ENCODE measurements around the gene CDK13.

DNA sequence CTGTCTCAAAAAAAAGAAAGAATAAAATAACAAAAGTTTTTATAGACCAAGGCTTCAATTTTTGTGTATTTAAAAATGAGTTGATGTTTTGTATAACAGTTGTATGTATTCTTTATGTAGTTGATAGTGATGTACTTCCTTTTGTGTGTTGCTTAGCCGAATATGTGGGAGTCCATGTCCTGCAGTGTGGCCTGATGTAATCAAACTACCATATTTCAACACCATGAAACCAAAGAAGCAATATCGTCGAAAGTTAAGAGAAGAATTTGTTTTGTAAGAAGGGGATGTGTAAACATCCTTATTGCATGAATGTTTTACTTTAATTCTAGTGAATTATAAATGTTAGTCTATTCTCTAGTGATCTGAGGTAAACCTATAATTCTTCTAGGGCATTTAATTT lies 127.8 kb downstream of the CDK13 start:
- TF ChIP-seq BACH2 (CRISPR knock-in tag; IDR thresholded peaks at IDR 0.05; ENCODE audit: borderline replicate concordance), result no peak
- TF ChIP-seq ZNF70 (CRISPR knock-in tag; IDR thresholded peaks at IDR 0.05), result no peak
- TF ChIP-seq OSR1 (CRISPR knock-in tag; IDR thresholded peaks at IDR 0.05), result no peak
- TF ChIP-seq ZNF8 (CRISPR knock-in tag; IDR thresholded peaks at IDR 0.05), result no peak
- no peak for TF ChIP-seq TOX (CRISPR knock-in tag; IDR thresholded peaks at IDR 0.05; ENCODE audit: borderline replicate concordance)
- TF ChIP-seq TCF4 (CRISPR knock-in tag; IDR thresholded peaks at IDR 0.05; ENCODE audit: borderline replicate concordance), result no peak
- no peak for TF ChIP-seq PATZ1 (CRISPR knock-in tag; IDR thresholded peaks at IDR 0.05; ENCODE audit: borderline replicate concordance)
